ENCODE data around the gene CYB561D2.

GRCh38 chr3:50358355-50358910 is 7.8 kb downstream of the CYB561D2 start:
- TF ChIP-seq CTCF (IDR thresholded peaks at IDR 0.05) (no peak), POLR2A (IDR thresholded peaks at IDR 0.05) (no peak), POLR2AphosphoS5 (IDR thresholded peaks at IDR 0.05) (no peak), EP300 (IDR thresholded peaks at IDR 0.05) (no peak)
